Stomach smooth muscle (tissue), 2 donors: Measurements from ENCODE around the gene ROPN1L.

Experiments used
- H3K27ac ChIP-seq: one replicate; pipeline ENCODE4 v1.7.0; 2013; ENCODE audit warnings: mild to moderate bottlenecking, low read length, inconsistent platforms
- H3K27me3 ChIP-seq, 2 donors: one replicate each; pipeline ENCODE4 v1.7.0; 2013; ENCODE audit warnings: low read length in 2 of 2; ENCODE audit not compliant: insufficient read depth in 2 of 2, control insufficient read depth in 1 of 2
- H3K36me3 ChIP-seq, 2 donors: one replicate each; pipeline ENCODE4 v1.7.0; 2013; ENCODE audit warnings: low read length in 2 of 2; ENCODE audit not compliant: control insufficient read depth in 2 of 2, insufficient read depth in 2 of 2
- H3K4me1 ChIP-seq: one replicate; pipeline ENCODE4 v1.7.0; 2013; ENCODE audit warnings: low read length; ENCODE audit not compliant: control insufficient read depth, insufficient read depth
- H3K4me3 ChIP-seq, 2 donors: one replicate each; pipeline ENCODE4 v1.7.0; 2013; ENCODE audit warnings: low read length in 2 of 2
- H3K9ac ChIP-seq, 2 donors: one replicate each; pipeline ENCODE4 v1.7.0; 2013; ENCODE audit warnings: low read length in 2 of 2, mild to moderate bottlenecking in 1 of 2
- H3K9me3 ChIP-seq, 2 donors: one replicate each; pipeline ENCODE4 v1.7.0; 2013; ENCODE audit warnings: low read length in 2 of 2; ENCODE audit not compliant: control insufficient read depth in 2 of 2
- donor health status: healthy.
- donor health status: Pancreatic carcinoma.

The ROPN1L gene

GRCh38 chr5:10467281-10468198 lies 25.9 kb downstream of the ROPN1L start:
- no peak overlapping the region for H3K4me3 ChIP-seq
- H3K9me3 ChIP-seq: no peaks in the 10 kb centered on the region
- H3K27ac ChIP-seq: no peak overlapping the region
- H3K4me1 ChIP-seq: no peaks in the 10 kb centered on the region
- H3K27me3 ChIP-seq: peaks cover 0 to 9% of the 10 kb centered on the region in 2 donors
- no peaks in the 10 kb centered on the region for H3K36me3 ChIP-seq
- H3K9ac ChIP-seq: no peak overlapping the region

GRCh38 chr5:10468256-10468655 lies 26.6 kb downstream of the ROPN1L start:
- no peaks in the 10 kb centered on the region for H3K4me1 ChIP-seq
- no peak overlapping the region for H3K4me3 ChIP-seq
- no peak overlapping the region for H3K27ac ChIP-seq
- H3K9me3 ChIP-seq: no peaks in the 10 kb centered on the region
- H3K9ac ChIP-seq: no peak overlapping the region
- H3K27me3 ChIP-seq: peaks cover 0 to 7% of the 10 kb centered on the region in 2 donors
- no peaks in the 10 kb centered on the region for H3K36me3 ChIP-seq

- Histone ChIP-seq H3K9ac (no peak overlapping the region), H3K4me3 (no peak overlapping the region), H3K4me1 (no peaks in the 10 kb centered on the region), H3K9me3 (no peaks in the 10 kb centered on the region), H3K36me3 (no peaks in the 10 kb centered on the region), H3K27ac (no peak overlapping the region), H3K27me3 (peaks cover 0 to 7% of the 10 kb centered on the region in 2 donors)
Observed at GRCh38 chr5:10469253-10470050, 27.8 kb downstream of the ROPN1L start.

- peaks cover 0 to 7% of the 10 kb centered on the region in 2 donors for H3K27me3 ChIP-seq
- peaks cover 0 to 6% of the 10 kb centered on the region in 2 donors for H3K9me3 ChIP-seq
- no peaks in the 10 kb centered on the region for H3K36me3 ChIP-seq
- no peak overlapping the region for H3K9ac ChIP-seq
- no peak overlapping the region for H3K4me3 ChIP-seq
- no peaks in the 10 kb centered on the region for H3K4me1 ChIP-seq
- no peak overlapping the region for H3K27ac ChIP-seq
Observed at GRCh38 chr5:10470669-10471068, 29.0 kb downstream of the ROPN1L start.

GRCh38 chr5:10471677-10472076 lies 30.0 kb downstream of the ROPN1L start:
- H3K4me1 ChIP-seq: no peaks in the 10 kb centered on the region
- H3K9me3 ChIP-seq: peaks cover 0 to 11% of the 10 kb centered on the region in 2 donors
- H3K27ac ChIP-seq: no peak overlapping the region
- H3K36me3 ChIP-seq: no peaks in the 10 kb centered on the region
- H3K4me3 ChIP-seq: no peak overlapping the region
- no peak overlapping the region for H3K9ac ChIP-seq
- H3K27me3 ChIP-seq: peaks cover 0 to 5% of the 10 kb centered on the region in 2 donors

GRCh38 chr5:10474521-10475075 lies 32.9 kb downstream of the ROPN1L start:
- peaks cover 0 to 11% of the 10 kb centered on the region in 2 donors for H3K9me3 ChIP-seq
- no peak overlapping the region for H3K9ac ChIP-seq
- H3K36me3 ChIP-seq: no peaks in the 10 kb centered on the region
- no peak overlapping the region for H3K27ac ChIP-seq
- H3K4me3 ChIP-seq: no peak overlapping the region
- H3K27me3 ChIP-seq: peaks cover 0 to 2% of the 10 kb centered on the region in 2 donors
- H3K4me1 ChIP-seq: no peaks in the 10 kb centered on the region

- Histone ChIP-seq H3K9ac (no peak overlapping the region), H3K27me3 (peaks cover 0 to 2% of the 10 kb centered on the region in 2 donors), H3K4me1 (no peaks in the 10 kb centered on the region), H3K4me3 (no peak overlapping the region), H3K9me3 (peaks cover 0 to 11% of the 10 kb centered on the region in 2 donors), H3K27ac (no peak overlapping the region), H3K36me3 (no peaks in the 10 kb centered on the region)
Observed at GRCh38 chr5:10475931-10476676, 34.4 kb downstream of the ROPN1L start.

- no peak overlapping the region for H3K27ac ChIP-seq
- H3K4me1 ChIP-seq: no peaks in the 10 kb centered on the region
- no peaks in the 10 kb centered on the region for H3K36me3 ChIP-seq
- H3K4me3 ChIP-seq: no peak overlapping the region
- peaks cover 0 to 6% of the 10 kb centered on the region in 2 donors for H3K27me3 ChIP-seq
- no peak overlapping the region for H3K9ac ChIP-seq
- H3K9me3 ChIP-seq: peaks cover 0 to 11% of the 10 kb centered on the region in 2 donors
Observed at GRCh38 chr5:10476878-10477277, 35.2 kb downstream of the ROPN1L start.

GRCh38 chr5:10477943-10478342 lies 36.3 kb downstream of the ROPN1L start:
- H3K9ac ChIP-seq: no peak overlapping the region
- H3K27me3 ChIP-seq: peaks cover 0 to 6% of the 10 kb centered on the region in 2 donors
- H3K9me3 ChIP-seq: peaks cover 0 to 11% of the 10 kb centered on the region in 2 donors
- H3K4me3 ChIP-seq: no peak overlapping the region
- H3K36me3 ChIP-seq: no peaks in the 10 kb centered on the region
- no peaks in the 10 kb centered on the region for H3K4me1 ChIP-seq
- no peak overlapping the region for H3K27ac ChIP-seq

- no peak overlapping the region for H3K4me3 ChIP-seq
- H3K36me3 ChIP-seq: no peaks in the 10 kb centered on the region
- H3K27me3 ChIP-seq: peaks cover 0 to 6% of the 10 kb centered on the region in 2 donors
- no peak overlapping the region for H3K27ac ChIP-seq
- H3K9me3 ChIP-seq: peaks cover 0 to 11% of the 10 kb centered on the region in 2 donors
- no peak overlapping the region for H3K9ac ChIP-seq
- no peaks in the 10 kb centered on the region for H3K4me1 ChIP-seq
Observed at GRCh38 chr5:10478436-10478835, 36.8 kb downstream of the ROPN1L start.
